A673 (cell line): Measurements from ENCODE around the gene PICALM. TPM values are rescaled to one million over a fixed set of nuclear protein-coding genes. Genes with fewer than 3 reads are reported as not detected.

Experiments used
- BruUV-seq: library from RNA; stranded (reverse); fragments of 400-500 nt; replicated peaks from 2 replicates; lab custom pipeline; 2021; lab: Mats Ljungman, UMichigan
- CTCF ChIA-PET: fragments of 300-600 bp; sonication (Branson Sonifier 250); formaldehyde crosslinking; loops from one replicate; lab custom pipeline; 2022; ENCODE audit warnings: antibody characterized with exemption; lab: Charles Lee
- POLR2A ChIA-PET: fragments of 300-600 bp; sonication (Branson Sonifier 250); formaldehyde crosslinking; loops from one replicate; lab custom pipeline; 2022; ENCODE audit warnings: antibody characterized with exemption; ENCODE audit not compliant: low non-redundant PET; lab: Charles Lee
- DNase-seq: peaks from one replicate; pipeline ENCODE4 v3.0.0-alpha.2; 2015; ENCODE audit warnings: low spot score
- H3K27ac ChIP-seq: fragments of 200-600 bp; sonication (generic); 2 replicates; pipeline ENCODE4 v1.5.1; 2016; ENCODE audit warnings: mixed run types, low read depth, mild to moderate bottlenecking, mixed read lengths, antibody characterized with exemption, low read length; ENCODE audit not compliant: poor library complexity, severe bottlenecking
- H3K27me3 ChIP-seq: fragments of 200-600 bp; sonication (generic); replicated peaks from 2 replicates; pipeline ENCODE4 v1.6.1; 2017; ENCODE audit warnings: mixed run types, low read depth, mild to moderate bottlenecking, mixed read lengths, antibody characterized with exemption, low read length; ENCODE audit not compliant: insufficient read depth, poor library complexity
- H3K36me3 ChIP-seq: fragments of 200-600 bp; sonication (generic); 2 replicates; pipeline ENCODE4 v1.6.1; 2016; ENCODE audit warnings: mixed run types, mild to moderate bottlenecking, mixed read lengths, antibody characterized with exemption, low read length; ENCODE audit not compliant: insufficient read depth, poor library complexity, severe bottlenecking
- H3K4me1 ChIP-seq: fragments of 200-600 bp; sonication (generic); 2 replicates; pipeline ENCODE4 v1.6.1; 2017; ENCODE audit warnings: mixed run types, mild to moderate bottlenecking, mixed read lengths, antibody characterized with exemption, low read length; ENCODE audit not compliant: insufficient read depth, poor library complexity, severe bottlenecking
- H3K4me3 ChIP-seq: fragments of 200-600 bp; sonication (generic); 2 replicates; pipeline ENCODE4 v1.5.1; 2016; ENCODE audit warnings: low read depth, mixed run types, mild to moderate bottlenecking, mixed read lengths, low read length; ENCODE audit not compliant: poor library complexity, severe bottlenecking
- H3K9me3 ChIP-seq: fragments of 200-600 bp; sonication (generic); 2 replicates; pipeline ENCODE4 v1.6.1; 2016; ENCODE audit warnings: mixed run types, low read depth, mild to moderate bottlenecking, mixed read lengths, antibody characterized with exemption, low read length; ENCODE audit not compliant: poor library complexity, severe bottlenecking
- CTCF ChIP-seq: fragments of 300-800, 200-600 bp; sonication (generic); conservative IDR thresholded peaks from 2 replicates; pipeline ENCODE4 v1.5.1; 2017; ENCODE audit warnings: low read depth, mild to moderate bottlenecking, antibody characterized with exemption, low read length, moderate library complexity, mixed read lengths
- EZH2 ChIP-seq: fragments of 200-600 bp; sonication (generic); IDR thresholded peaks from 2 replicates; pipeline ENCODE4 v1.6.1; 2017; ENCODE audit warnings: borderline replicate concordance, low read depth, mild to moderate bottlenecking, mixed read lengths, antibody characterized with exemption, low read length; ENCODE audit not compliant: poor library complexity, severe bottlenecking
- intact Hi-C: fragments of 100-400 bp; cut with micrococcal nuclease; formaldehyde crosslinking; loops from one replicate; pipeline ENCODE4 v1.10.0; 2022; ENCODE audit not compliant: unreplicated experiment
- total RNA-seq: library from RNA; stranded (reverse); gene quantifications from 2 replicates; pipeline ENCODE4 v1.2.3, GENCODE V29; 2021

The PICALM gene
- total RNA-seq, 1 experiment from 2014 or later: 174 TPM

- no TSS peak for BruUV-seq
- POLR2A ChIA-PET: no interaction called here
Measured at GRCh38 chr11:86066657-86067008, 2.3 kb downstream of the PICALM start.

GRCh38 chr11:86066033-86066432 is 2.9 kb downstream of the PICALM start:
- peaks cover 57% of the 10 kb centered on the region for H3K4me1 ChIP-seq
- ChIA-PET CTCF (interaction anchor here (0.5 kb wide), 1 partner anchor 48 kb away, joined by 3 read pairs; no protein-coding TSS in a partner anchor), POLR2A (no interaction called here)

More at GRCh38 chr11:86066657-86067008, 2.3 kb downstream of the PICALM start:
- H3K4me3 ChIP-seq: peak overlapping the region; percentile 76
- H3K4me1 ChIP-seq: peaks cover 54% of the 10 kb centered on the region
- no peaks in the 10 kb centered on the region for H3K27me3 ChIP-seq
- no peak for DNase-seq
- CTCF ChIA-PET: no interaction called here
- intact Hi-C loops: loop anchor here (5.0 kb wide), 1 partner anchor 181 kb away; no protein-coding TSS in a partner anchor
- H3K27ac ChIP-seq: peak overlapping the region; percentile 90
- H3K36me3 ChIP-seq: no peaks in the 10 kb centered on the region
- TF ChIP-seq EZH2 (no peak), CTCF (no peak)
- no peaks in the 10 kb centered on the region for H3K9me3 ChIP-seq

GRCh38 chr11:86064220-86064803 is 4.6 kb downstream of the PICALM start:
- CTCF ChIA-PET: no interaction called here
- Histone ChIP-seq H3K27me3 (no peaks in the 10 kb centered on the region), H3K9me3 (no peaks in the 10 kb centered on the region), H3K27ac (peak overlapping the region; percentile 55), H3K4me1 (peaks cover 52% of the 10 kb centered on the region), H3K36me3 (no peaks in the 10 kb centered on the region), H3K4me3 (no peak overlapping the region)
- DNase-seq: peak; percentile 57
- TF ChIP-seq CTCF (no peak), EZH2 (no peak)
- no TSS peak for BruUV-seq
- POLR2A ChIA-PET: no interaction called here
- intact Hi-C loops: no loop called here

More at GRCh38 chr11:86066033-86066432, 2.9 kb downstream of the PICALM start:
- H3K36me3 ChIP-seq: no peaks in the 10 kb centered on the region
- H3K27ac ChIP-seq: peak overlapping the region; percentile 90
- H3K9me3 ChIP-seq: no peaks in the 10 kb centered on the region
- no peak for TF ChIP-seq EZH2
- TF ChIP-seq CTCF: no peak
- DNase-seq: no peak
- intact Hi-C loops: loop anchor here (5.0 kb wide), 1 partner anchor 181 kb away; no protein-coding TSS in a partner anchor
- no TSS peak for BruUV-seq
- H3K27me3 ChIP-seq: no peaks in the 10 kb centered on the region
- H3K4me3 ChIP-seq: peak overlapping the region; percentile 76
